ENCODE measurements around the gene CXorf51B.
"Not testable (repeated sequence)": the region's sequence is repeated elsewhere in the genome, so short reads cannot be mapped to it uniquely, and the experiment has no call there.

CXorf51B gene

GRCh38 chrX:146809471-146809870 lies at the start of gene CXorf51B:
Gene CXorf51B (plus strand): TSS chrX:146809771. CDS start chrX:146809792, 21 bp downstream.
- not testable (repeated sequence) for DNase-seq

GRCh38 chrX:146814644-146815043 lies 5.1 kb downstream of the CXorf51B start, which contains the start of gene CXorf51A:
Gene CXorf51A (minus strand): TSS chrX:146814744. CDS start chrX:146814723, 21 bp downstream.
- DNase-seq = not testable (repeated sequence)

GRCh38 chrX:146831994-146832393 lies 22.4 kb downstream of the CXorf51B start:
- DNase-seq = no peak

GRCh38 chrX:146854281-146854680 lies 44.7 kb downstream of the CXorf51B start:
- no peak for DNase-seq

Measured in activated T-cell treated with anti-CD3 and anti-CD28 coated beads for 4 hours (primary cell).